Measurements from ENCODE around the gene HCCS. TPM values are rescaled to one million over a fixed set of nuclear protein-coding genes. Genes with fewer than 3 reads are reported as not detected.
A peak's percentile ranks its signal among the peaks of the same experiment; 100 is the strongest.

The HCCS gene
- total RNA-seq, 4 donors from 2014 or later: 1.6 to 26.4 (median 13.0) TPM

- no peaks in the 10 kb centered on the region for H3K36me3 ChIP-seq
- peaks cover 0 to 7% (median 0%) of the 10 kb centered on the region in 4 donors for H3K4me1 ChIP-seq
- TF ChIP-seq POLR2A (IDR thresholded peaks at IDR 0.05): no peak
- TF ChIP-seq CTCF (IDR thresholded peaks at IDR 0.05): no peak
- TF ChIP-seq POLR2AphosphoS5 (IDR thresholded peaks at IDR 0.05): no peak
- TF ChIP-seq EP300 (IDR thresholded peaks at IDR 0.05; ENCODE audit: low read depth): no peak
- no peaks in the 10 kb centered on the region for H3K9me3 ChIP-seq
- H3K4me3 ChIP-seq: no peak overlapping the region
- in situ Hi-C loops (cut with MboI; ENCODE audit: low pct_ligation_motif_present in 1 of 4, low pct_unique_long_range_greater_than_20kb in 1 of 4, low sequenced_read_pairs in 3 of 4) (loop anchor here (25.0 kb wide), 3 partner anchors 406 to 944 kb away; partner anchors contain the start of gene MSL3 (in 4 of the 4)), intact Hi-C loops (cut with DNase I; ENCODE audit: low total_unique reads) (no loop called here)
- H3K27me3 ChIP-seq: no peaks in the 10 kb centered on the region
- H3K27ac ChIP-seq: no peak overlapping the region
- no peak for DNase-seq
These were observed 20.0 kb downstream of the HCCS start for GRCh38 chrX:11131146-11131545.

- Histone ChIP-seq H3K4me3 (no peak overlapping the region), H3K9me3 (no peaks in the 10 kb centered on the region), H3K36me3 (no peaks in the 10 kb centered on the region), H3K4me1 (peaks cover 0 to 1% (median 0%) of the 10 kb centered on the region in 4 donors), H3K27me3 (no peaks in the 10 kb centered on the region), H3K27ac (no peak overlapping the region)
- in situ Hi-C loops (cut with MboI; ENCODE audit: low pct_ligation_motif_present in 1 of 4, low pct_unique_long_range_greater_than_20kb in 1 of 4, low sequenced_read_pairs in 3 of 4): loop anchor here (25.0 kb wide), 3 partner anchors 402 to 948 kb away; partner anchors contain the start of gene MSL3 (in 4 of the 4)
- intact Hi-C loops (cut with DNase I; ENCODE audit: low total_unique reads): no loop called here
- TF ChIP-seq EP300 (IDR thresholded peaks at IDR 0.05; ENCODE audit: low read depth): no peak
- TF ChIP-seq POLR2A (IDR thresholded peaks at IDR 0.05): no peak
- no peak for TF ChIP-seq POLR2AphosphoS5 (IDR thresholded peaks at IDR 0.05)
- TF ChIP-seq CTCF (IDR thresholded peaks at IDR 0.05): no peak
- DNase-seq: no peak
- WGBS, 2 donors (ENCODE audit: low coverage in 1 of 2): 28 to 33% methylated on average over 1 to 2 of the region's 2 CpGs
These were observed 24.5 kb downstream of the HCCS start for GRCh38 chrX:11135564-11136185.

GRCh38 chrX:11137543-11138139 lies 26.5 kb downstream of the HCCS start:
- intact Hi-C loops (cut with DNase I; ENCODE audit: low total_unique reads): no loop called here
- TF ChIP-seq EP300 (IDR thresholded peaks at IDR 0.05; ENCODE audit: low read depth) (no peak), CTCF (IDR thresholded peaks at IDR 0.05) (peak; percentile 51 to 83 (median 55)), POLR2A (IDR thresholded peaks at IDR 0.05) (no peak)
- in situ Hi-C loops (cut with MboI; ENCODE audit: low pct_ligation_motif_present in 1 of 4, low pct_unique_long_range_greater_than_20kb in 1 of 4, low sequenced_read_pairs in 3 of 4): loop anchor here (25.0 kb wide), 3 partner anchors 400 to 950 kb away; partner anchors contain the start of gene MSL3 (in 4 of the 4)
- 27 to 61% methylated on average over 3 to 6 of the region's 6 CpGs for WGBS, 2 donors (ENCODE audit: low coverage in 1 of 2)
- Histone ChIP-seq H3K4me3 (no peak overlapping the region), H3K4me1 (no peaks in the 10 kb centered on the region), H3K9me3 (no peaks in the 10 kb centered on the region), H3K27ac (no peak overlapping the region), H3K36me3 (no peaks in the 10 kb centered on the region), H3K27me3 (no peaks in the 10 kb centered on the region)
- DNase-seq: no peak

- in situ Hi-C loops (cut with MboI; ENCODE audit: low pct_ligation_motif_present in 1 of 4, low pct_unique_long_range_greater_than_20kb in 1 of 4, low sequenced_read_pairs in 3 of 4): loop anchor here (25.0 kb wide), 3 partner anchors 399 to 951 kb away; partner anchors contain the start of gene MSL3 (in 4 of the 4)
- no peaks in the 10 kb centered on the region for H3K27me3 ChIP-seq
- no peaks in the 10 kb centered on the region for H3K36me3 ChIP-seq
- TF ChIP-seq POLR2AphosphoS5 (IDR thresholded peaks at IDR 0.05) (no peak), EP300 (IDR thresholded peaks at IDR 0.05; ENCODE audit: low read depth) (no peak), CTCF (IDR thresholded peaks at IDR 0.05) (no peak), POLR2A (IDR thresholded peaks at IDR 0.05) (no peak)
- 83 to 100% methylated on average over 2 to 47 of the region's 56 CpGs for WGBS, 2 donors (ENCODE audit: low coverage in 1 of 2)
- intact Hi-C loops (cut with DNase I; ENCODE audit: low total_unique reads): no loop called here
- no peak for DNase-seq
- H3K9me3 ChIP-seq: no peaks in the 10 kb centered on the region
- no peak overlapping the region for H3K4me3 ChIP-seq
- no peak overlapping the region for H3K27ac ChIP-seq
- H3K4me1 ChIP-seq: no peaks in the 10 kb centered on the region
These were observed 27.6 kb downstream of the HCCS start for GRCh38 chrX:11138498-11139390.
